ENCODE measurements around the gene ANKDD1B. TPM values are rescaled to one million over a fixed set of nuclear protein-coding genes. Genes with fewer than 3 reads are reported as not detected.

Gene ANKDD1B
- total and polyA plus RNA-seq, 2 of the 8 experiments (the other 6 are each of a cell fraction or from before 2014, with no cell fraction given): 0.08 to 0.22 TPM

GRCh38 chr5:75600535-75600934 is 10.7 kb upstream of the ANKDD1B start:
- TF ChIP-seq TEAD4 (IDR thresholded peaks at IDR 0.05; ENCODE audit: low read depth, low read length) (no peak), CEBPB (IDR thresholded peaks at IDR 0.05; ENCODE audit: low read depth, low read length) (no peak)
- Histone ChIP-seq H3K14ac (ENCODE audit: insufficient read length) (no peak overlapping the region), H3K36me3 (ENCODE audit: control insufficient read depth in 2 of 4, insufficient read depth in 4 of 4, low read length in 3 of 4) (no peaks in the 10 kb centered on the region; a peak in 1 of 8 replicates), H3K18ac (ENCODE audit: extremely low read depth, low read length) (no peak overlapping the region), H2BK5ac (ENCODE audit: low read depth, low read length) (no peak overlapping the region), H3K4me3 (ENCODE audit: extremely low read depth in 1 of 4, insufficient read depth in 2 of 4, low read depth in 3 of 4, low read length in 4 of 4) (no peak overlapping the region), H2AFZ (ENCODE audit: low read length) (no peak overlapping the region), H2BK20ac (ENCODE audit: low read length) (no peak overlapping the region), H2BK12ac (ENCODE audit: low read depth, low read length) (no peak overlapping the region), H3K27ac (ENCODE audit: low read depth, low read length) (no peak overlapping the region), H3K9me3 (ENCODE audit: insufficient read depth in 2 of 2, low read depth in 1 of 2, low read length in 1 of 2) (no peaks in the 10 kb centered on the region), H3K4ac (replicated peaks; ENCODE audit: insufficient read length, low read depth, low read length) (no peak overlapping the region), H4K5ac (ENCODE audit: insufficient read length, low read depth, low read length) (no peak overlapping the region), H3K27me3 (replicated peaks in 1 of 4; ENCODE audit: control insufficient read depth in 3 of 4, extremely low read depth in 1 of 4, insufficient read depth in 3 of 4, low read length in 3 of 4) (no peaks in the 10 kb centered on the region), H3K4me1 (replicated peaks in 1 of 4; ENCODE audit: control insufficient read depth in 3 of 4, insufficient read depth in 4 of 4, low read length in 3 of 4) (no peaks in the 10 kb centered on the region), H3K56ac (replicated peaks; ENCODE audit: insufficient read length, low read depth, low read length) (no peak overlapping the region), H3K9ac (replicated peaks in 1 of 4; ENCODE audit: extremely low read depth in 1 of 4, low read depth in 3 of 4, low read length in 3 of 4) (no peak overlapping the region), H2BK120ac (replicated peaks; ENCODE audit: low read depth, low read length) (no peak overlapping the region), H3K4me2 (ENCODE audit: insufficient read depth in 1 of 2, low read depth in 2 of 2, low read length in 2 of 2) (no peak overlapping the region), H4K91ac (replicated peaks; ENCODE audit: insufficient read length, low read length) (no peak overlapping the region), H4K8ac (ENCODE audit: extremely low read depth, insufficient read depth, low read length) (no peak overlapping the region), H3K79me1 (ENCODE audit: low read depth, low read length) (no peaks in the 10 kb centered on the region), H3K23me2 (ENCODE audit: low read depth, low read length) (0 out of 2 replicates have a peak, but pooled peaks cover 2% of the 10 kb centered on the region), H3K79me2 (ENCODE audit: control insufficient read depth in 1 of 2, insufficient read depth in 2 of 2, low read length in 2 of 2) (no peaks in the 10 kb centered on the region), H2BK15ac (ENCODE audit: low read length) (no peak overlapping the region), H2AK5ac (ENCODE audit: low read depth, low read length) (no peak overlapping the region), H4K20me1 (replicated peaks in 1 of 2; ENCODE audit: control insufficient read depth in 1 of 2, insufficient read depth in 2 of 2, low read length in 2 of 2) (no peaks in the 10 kb centered on the region), H3K23ac (ENCODE audit: insufficient read length) (no peak overlapping the region)
- DNase-seq (ENCODE audit: low read depth in 1 of 2, low spot score in 2 of 2): no peak
- no peak for FAIRE-seq
- ChIA-PET POLR2A (ENCODE audit: partially characterized antibody) (no interaction called here), CTCF (ENCODE audit: partially characterized antibody) (interaction anchor here (0.6 kb wide), 2 partner anchors 14 to 23 kb away, joined by 3 read pairs; no protein-coding TSS in a partner anchor)

All from H1 (cell line).